HepG2 (cell line): Measurements from ENCODE around the gene ETFA. TPM values are rescaled to one million over a fixed set of nuclear protein-coding genes. Genes with fewer than 3 reads are reported as not detected.

Experiments
- ARID2 ChIP-seq: sonication (generic); formaldehyde crosslinking; IDR thresholded peaks from 2 replicates; pipeline ENCODE4 v1.8.1; 2022; ENCODE audit warnings: mild to moderate bottlenecking, missing genetic modification reagents, borderline replicate concordance
- CENPT ChIP-seq: sonication (generic); formaldehyde crosslinking; IDR thresholded peaks from 2 replicates; pipeline ENCODE4 v1.8.0; 2022; ENCODE audit warnings: low read depth, mild to moderate bottlenecking, moderate library complexity, missing genetic modification reagents
- DMAP1 ChIP-seq: IDR thresholded peaks from 2 replicates; pipeline ENCODE4 v1.6.1; 2016
- HES4 ChIP-seq: sonication (generic); formaldehyde crosslinking; IDR thresholded peaks from 2 replicates; pipeline ENCODE4 v1.9.0; 2021; ENCODE audit warnings: mild to moderate bottlenecking, missing genetic modification reagents, borderline replicate concordance
- MAFG ChIP-seq: sonication (generic); formaldehyde crosslinking; IDR thresholded peaks from 2 replicates; pipeline ENCODE4 v1.5.1; 2020; ENCODE audit warnings: mild to moderate bottlenecking, missing genetic modification reagents
- MBD4 ChIP-seq: IDR thresholded peaks from 2 replicates; pipeline ENCODE4 v1.6.1; 2012; ENCODE audit warnings: low read length, inconsistent platforms, borderline replicate concordance
- MED13 ChIP-seq: sonication (generic); formaldehyde crosslinking; IDR thresholded peaks from 2 replicates; pipeline ENCODE4 v1.5.0; 2020; ENCODE audit warnings: missing genetic modification reagents
- MTA1 ChIP-seq: sonication (generic); formaldehyde crosslinking; IDR thresholded peaks from 2 replicates; pipeline ENCODE4 v1.4.0; 2020; ENCODE audit warnings: missing genetic modification reagents, mild to moderate bottlenecking, borderline replicate concordance
- MTF1 ChIP-seq: sonication (generic); formaldehyde crosslinking; IDR thresholded peaks from 2 replicates; pipeline ENCODE4 v1.5.0; 2020; ENCODE audit warnings: missing genetic modification reagents
- NCOA2 ChIP-seq: sonication (generic); formaldehyde crosslinking; IDR thresholded peaks from 2 replicates; pipeline ENCODE4 v1.8.0; 2022; ENCODE audit warnings: inconsistent platforms
- NRL ChIP-seq: sonication (generic); formaldehyde crosslinking; IDR thresholded peaks from 2 replicates; pipeline ENCODE4 v1.5.0; 2020; ENCODE audit warnings: missing genetic modification reagents, mild to moderate bottlenecking, moderate library complexity, borderline replicate concordance
- SALL2 ChIP-seq: sonication (generic); formaldehyde crosslinking; IDR thresholded peaks from 2 replicates; pipeline ENCODE4 v1.8.1; 2023; ENCODE audit warnings: mild to moderate bottlenecking, missing genetic modification reagents, inconsistent platforms
- SP2 ChIP-seq: sonication (generic); formaldehyde crosslinking; IDR thresholded peaks from 2 replicates; pipeline ENCODE4 v1.5.1; 2020; ENCODE audit warnings: mild to moderate bottlenecking, missing genetic modification reagents
- TBX3 ChIP-seq: fragments of 450-650 bp; IDR thresholded peaks from 2 replicates; pipeline ENCODE4 v1.6.1; 2017; ENCODE audit warnings: antibody characterized with exemption, mild to moderate bottlenecking, inconsistent platforms, borderline replicate concordance
- TGIF2 ChIP-seq: IDR thresholded peaks from 2 replicates; pipeline ENCODE4 v1.6.1; 2016; ENCODE audit warnings: control low read depth, missing compliant biosample characterization
- XRCC5 ChIP-seq: fragments of 200-400 bp; formaldehyde crosslinking; optimal IDR thresholded peaks from 2 replicates; pipeline ENCODE3; 2017; ENCODE audit warnings: mild to moderate bottlenecking, low read length
- ZBTB4 ChIP-seq: sonication (generic); formaldehyde crosslinking; IDR thresholded peaks from 2 replicates; pipeline ENCODE4 v1.4.0; 2020; ENCODE audit warnings: missing genetic modification reagents, mild to moderate bottlenecking, borderline replicate concordance
- ZBTB46 ChIP-seq: sonication (generic); formaldehyde crosslinking; IDR thresholded peaks from 2 replicates; pipeline ENCODE4 v1.4.0; 2020; ENCODE audit warnings: mild to moderate bottlenecking, missing genetic modification reagents, borderline replicate concordance
- ZNF101 ChIP-seq: sonication (generic); formaldehyde crosslinking; IDR thresholded peaks from 2 replicates; pipeline ENCODE4 v1.4.0; 2020; ENCODE audit warnings: mild to moderate bottlenecking, low read depth, missing genetic modification reagents, borderline replicate concordance
- ZNF274 ChIP-seq: sonication (generic); formaldehyde crosslinking; IDR thresholded peaks from 2 replicates; pipeline ENCODE4 v1.5.1; 2020; ENCODE audit warnings: mild to moderate bottlenecking, missing genetic modification reagents
- ZNF296 ChIP-seq: sonication (generic); formaldehyde crosslinking; conservative IDR thresholded peaks from 2 replicates; pipeline ENCODE4 v1.5.0; 2020; ENCODE audit warnings: mild to moderate bottlenecking, missing genetic modification reagents
- ZNF343 ChIP-seq: sonication (generic); formaldehyde crosslinking; IDR thresholded peaks from 2 replicates; pipeline ENCODE4 v1.4.0; 2020; ENCODE audit warnings: mild to moderate bottlenecking, missing genetic modification reagents
- ZNF660 ChIP-seq: sonication (generic); formaldehyde crosslinking; IDR thresholded peaks from 2 replicates; pipeline ENCODE4 v1.5.1; 2020; ENCODE audit warnings: mild to moderate bottlenecking, low read depth, missing genetic modification reagents, borderline replicate concordance
- ZNF674 ChIP-seq: sonication (generic); formaldehyde crosslinking; IDR thresholded peaks from 2 replicates; pipeline ENCODE4 v1.5.0; 2020; ENCODE audit warnings: low read depth, mild to moderate bottlenecking, missing genetic modification reagents
- ZNF790 ChIP-seq: sonication (generic); formaldehyde crosslinking; IDR thresholded peaks from 2 replicates; pipeline ENCODE4 v1.8.0; 2022; ENCODE audit warnings: missing genetic modification reagents, mild to moderate bottlenecking, borderline replicate concordance
- polyA plus RNA-seq, 8 experiments: library from polyadenylated mRNA; depleted of rRNA in 3 of 8; stranded (reverse) in 7 of 8; unstranded in 1 of 8; fragments of >200 nt; fragmentation: Illumina TruSeq in 4 of 8; extraction: Trizol in 4 of 8; gene quantifications; 2 replicates each; pipeline versions ENCODE4 v1.2.1 to v1.2.3, GENCODE V29; 2011 to 2016; ENCODE audit warnings: low read depth in 4 of 8, missing spikeins in 1 of 8, mixed read lengths in 1 of 8; ENCODE audit not compliant: insufficient read depth in 1 of 8
- total RNA-seq, 5 experiments: library from RNA; depleted of rRNA; stranded (reverse); fragments of >200 nt; fragmentation: Illumina TruSeq; extraction: Trizol; gene quantifications; 2 replicates each; pipeline ENCODE4 v1.2.3, GENCODE V29; 2016; ENCODE audit warnings: low read depth in 1 of 5

Gene ETFA
- total and polyA plus RNA-seq, 2 of the 13 experiments (the other 11 are each of a cell fraction or from before 2014, with no cell fraction given), result 291 to 396 TPM

GRCh38 chr15:76337696-76338485 lies 26.6 kb upstream of the ETFA start (continued):
- peak; percentile 81; the same call in 1 of the 2 replicates for TF ChIP-seq CENPT (CRISPR knock-in tag)
- peak; percentile 64; the same call in 1 of the 2 replicates for TF ChIP-seq SALL2 (CRISPR knock-in tag)
- peak; percentile 78; the same call in 1 of the 2 replicates for TF ChIP-seq ZNF790 (CRISPR knock-in tag)
- TF ChIP-seq MED13 (CRISPR knock-in tag), result peak; percentile 82; the same call in 1 of the 2 replicates
- TF ChIP-seq MBD4, result no peak
- peak; percentile 89 for TF ChIP-seq HES4 (CRISPR knock-in tag)
- peak; percentile 87 for TF ChIP-seq MTF1 (CRISPR knock-in tag)
- TF ChIP-seq MTA1, result peak; percentile 90; the same call in 1 of the 2 replicates
- TF ChIP-seq ZBTB4, result no peak
- 0 out of 2 replicates have a peak, but pooled peaks have one; percentile 23 for TF ChIP-seq ZNF101 (CRISPR knock-in tag)
- TF ChIP-seq SP2 (CRISPR knock-in tag), result peak; percentile 29
- peak; percentile 25; the same call in 1 of the 2 replicates for TF ChIP-seq TGIF2 (CRISPR knock-in tag)
- peak; percentile 86 for TF ChIP-seq DMAP1
- TF ChIP-seq ZNF343 (CRISPR knock-in tag), result peak; percentile 53; the same call in 1 of the 2 replicates
- TF ChIP-seq TBX3, result no peak
- TF ChIP-seq NCOA2 (CRISPR knock-in tag), result no peak
- TF ChIP-seq ZBTB46, result no peak
- TF ChIP-seq ARID2 (CRISPR knock-in tag), result peak; percentile 69; the same call in 1 of the 2 replicates
- TF ChIP-seq MAFG (CRISPR knock-in tag), result 0 out of 2 replicates have a peak, but pooled peaks have one; percentile 49
- TF ChIP-seq ZNF674 (CRISPR knock-in tag), result no peak
- no peak for TF ChIP-seq ZNF296 (CRISPR knock-in tag)
- peak; percentile 80; the same call in 1 of the 2 replicates for TF ChIP-seq NRL (CRISPR knock-in tag)
- TF ChIP-seq ZNF660 (CRISPR knock-in tag), result no peak
- no peak for TF ChIP-seq ZNF274 (CRISPR knock-in tag)
- TF ChIP-seq XRCC5, result no peak
